Panc1 (cell line): ENCODE data around the gene KPNA4.

Source experiments
- POLR2AphosphoS5 ChIP-seq: IDR thresholded peaks from 2 replicates; pipeline ENCODE4 v1.6.1; 2012; ENCODE audit warnings: mild to moderate bottlenecking, low read depth, low read length, moderate library complexity
- TCF7L2 ChIP-seq: IDR thresholded peaks from 2 replicates; pipeline ENCODE4 v1.6.1; 2011; ENCODE audit warnings: mild to moderate bottlenecking, low read depth, low read length, inconsistent platforms
- TF ChIP-seq, protein P1 (sequence below): fragments of 450-650 bp; IDR thresholded peaks from 2 replicates; pipeline ENCODE4 v1.5.1; 2017; ENCODE audit warnings: mild to moderate bottlenecking
- TF ChIP-seq, protein P2 (sequence below), 2 experiments: IDR thresholded peaks; 2 replicates each; pipeline ENCODE4 v1.6.1; 2011 to 2012; ENCODE audit warnings: low read depth in 2 of 2, control low read depth in 1 of 2, low read length in 1 of 2, mild to moderate bottlenecking in 1 of 2, moderate library complexity in 1 of 2; ENCODE audit not compliant: insufficient read depth in 1 of 2

DNA sequence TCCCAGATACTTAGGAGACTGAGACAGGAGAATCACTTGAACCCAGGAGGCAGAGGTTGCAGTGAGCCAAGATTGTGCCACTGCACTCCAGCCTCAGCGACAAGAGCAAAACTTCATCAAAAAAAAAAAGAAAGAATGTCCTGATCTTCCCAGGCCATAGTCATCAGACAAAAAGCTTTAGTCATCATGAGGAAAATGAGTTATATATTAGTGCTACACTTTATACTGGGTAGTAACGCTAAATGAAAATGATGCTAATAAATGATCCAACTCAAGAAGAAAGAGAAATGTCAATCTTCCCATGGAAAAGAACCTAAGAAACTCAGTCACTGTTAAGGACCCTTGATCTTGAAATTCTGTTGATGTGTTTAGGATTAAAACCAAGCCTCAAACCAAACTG lies 89.5 kb downstream of the KPNA4 start:
- TF ChIP-seq, protein P1, sequence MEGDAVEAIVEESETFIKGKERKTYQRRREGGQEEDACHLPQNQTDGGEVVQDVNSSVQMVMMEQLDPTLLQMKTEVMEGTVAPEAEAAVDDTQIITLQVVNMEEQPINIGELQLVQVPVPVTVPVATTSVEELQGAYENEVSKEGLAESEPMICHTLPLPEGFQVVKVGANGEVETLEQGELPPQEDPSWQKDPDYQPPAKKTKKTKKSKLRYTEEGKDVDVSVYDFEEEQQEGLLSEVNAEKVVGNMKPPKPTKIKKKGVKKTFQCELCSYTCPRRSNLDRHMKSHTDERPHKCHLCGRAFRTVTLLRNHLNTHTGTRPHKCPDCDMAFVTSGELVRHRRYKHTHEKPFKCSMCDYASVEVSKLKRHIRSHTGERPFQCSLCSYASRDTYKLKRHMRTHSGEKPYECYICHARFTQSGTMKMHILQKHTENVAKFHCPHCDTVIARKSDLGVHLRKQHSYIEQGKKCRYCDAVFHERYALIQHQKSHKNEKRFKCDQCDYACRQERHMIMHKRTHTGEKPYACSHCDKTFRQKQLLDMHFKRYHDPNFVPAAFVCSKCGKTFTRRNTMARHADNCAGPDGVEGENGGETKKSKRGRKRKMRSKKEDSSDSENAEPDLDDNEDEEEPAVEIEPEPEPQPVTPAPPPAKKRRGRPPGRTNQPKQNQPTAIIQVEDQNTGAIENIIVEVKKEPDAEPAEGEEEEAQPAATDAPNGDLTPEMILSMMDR = no peak
- TF ChIP-seq, protein P2, sequence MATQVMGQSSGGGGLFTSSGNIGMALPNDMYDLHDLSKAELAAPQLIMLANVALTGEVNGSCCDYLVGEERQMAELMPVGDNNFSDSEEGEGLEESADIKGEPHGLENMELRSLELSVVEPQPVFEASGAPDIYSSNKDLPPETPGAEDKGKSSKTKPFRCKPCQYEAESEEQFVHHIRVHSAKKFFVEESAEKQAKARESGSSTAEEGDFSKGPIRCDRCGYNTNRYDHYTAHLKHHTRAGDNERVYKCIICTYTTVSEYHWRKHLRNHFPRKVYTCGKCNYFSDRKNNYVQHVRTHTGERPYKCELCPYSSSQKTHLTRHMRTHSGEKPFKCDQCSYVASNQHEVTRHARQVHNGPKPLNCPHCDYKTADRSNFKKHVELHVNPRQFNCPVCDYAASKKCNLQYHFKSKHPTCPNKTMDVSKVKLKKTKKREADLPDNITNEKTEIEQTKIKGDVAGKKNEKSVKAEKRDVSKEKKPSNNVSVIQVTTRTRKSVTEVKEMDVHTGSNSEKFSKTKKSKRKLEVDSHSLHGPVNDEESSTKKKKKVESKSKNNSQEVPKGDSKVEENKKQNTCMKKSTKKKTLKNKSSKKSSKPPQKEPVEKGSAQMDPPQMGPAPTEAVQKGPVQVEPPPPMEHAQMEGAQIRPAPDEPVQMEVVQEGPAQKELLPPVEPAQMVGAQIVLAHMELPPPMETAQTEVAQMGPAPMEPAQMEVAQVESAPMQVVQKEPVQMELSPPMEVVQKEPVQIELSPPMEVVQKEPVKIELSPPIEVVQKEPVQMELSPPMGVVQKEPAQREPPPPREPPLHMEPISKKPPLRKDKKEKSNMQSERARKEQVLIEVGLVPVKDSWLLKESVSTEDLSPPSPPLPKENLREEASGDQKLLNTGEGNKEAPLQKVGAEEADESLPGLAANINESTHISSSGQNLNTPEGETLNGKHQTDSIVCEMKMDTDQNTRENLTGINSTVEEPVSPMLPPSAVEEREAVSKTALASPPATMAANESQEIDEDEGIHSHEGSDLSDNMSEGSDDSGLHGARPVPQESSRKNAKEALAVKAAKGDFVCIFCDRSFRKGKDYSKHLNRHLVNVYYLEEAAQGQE (IDR thresholded peaks at IDR 0.05; ENCODE audit: insufficient read depth in 1 of 2, low read depth in 2 of 2, low read length in 1 of 2) = no peak
- no peak for TF ChIP-seq TCF7L2
- TF ChIP-seq POLR2AphosphoS5 = no peak
